Measurements from ENCODE around the gene GALNT9. TPM values are rescaled to one million over a fixed set of nuclear protein-coding genes. Genes with fewer than 3 reads are reported as not detected.

Gene GALNT9
- total and polyA plus RNA-seq, 2 donors (not counting 1 experiment from before 2014, with no cell fraction given): 0.10 to 2.8 TPM

DNA sequence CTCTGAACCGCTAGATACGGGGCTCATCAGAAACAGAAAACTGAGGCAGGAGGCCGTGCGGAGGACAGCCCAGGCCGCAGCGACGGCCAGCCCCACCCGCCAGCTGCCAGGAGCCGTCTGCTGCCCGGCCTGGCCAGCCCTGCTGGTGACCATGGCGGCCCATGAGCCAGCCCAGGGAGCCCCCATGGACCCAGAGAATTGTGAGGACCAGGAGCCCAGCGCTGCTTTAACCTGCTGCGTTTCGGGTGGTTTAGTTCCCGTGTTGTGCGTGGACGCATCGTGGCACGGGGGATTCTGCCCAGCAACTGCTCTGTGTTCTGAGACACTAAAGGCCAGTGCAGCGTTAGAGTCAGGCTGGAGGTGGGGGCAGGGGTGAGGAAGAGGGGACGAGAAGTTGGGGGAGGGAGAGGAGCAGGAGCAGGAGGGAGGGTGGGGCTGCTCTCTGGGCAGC, 140.9 kb downstream of the GALNT9 start:
- Histone ChIP-seq H3K9ac (ENCODE audit: insufficient read depth, low read length) (no peak overlapping the region), H3K36me3 (ENCODE audit: control insufficient read depth, insufficient read depth, low read length) (no peaks in the 10 kb centered on the region), H3K27ac (ENCODE audit: insufficient read depth, low read length) (no peak overlapping the region), H3K4me3 (replicated peaks in 1 of 4; ENCODE audit: control extremely low read depth in 1 of 4, insufficient read depth in 1 of 4, low read depth in 3 of 4, low read length in 4 of 4) (no peak overlapping the region), H3K4me2 (ENCODE audit: extremely low read depth, insufficient read depth, low read length) (no peak overlapping the region), H3K79me2 (ENCODE audit: control insufficient read depth, insufficient read depth, low read length) (no peaks in the 10 kb centered on the region), H3K27me3 (ENCODE audit: control insufficient read depth, insufficient read depth, low read length) (no peaks in the 10 kb centered on the region), H2AFZ (ENCODE audit: low read length) (no peak overlapping the region), H3K9me3 (ENCODE audit: control insufficient read depth, insufficient read depth, low read depth, low read length) (no peaks in the 10 kb centered on the region), H3K4me1 (ENCODE audit: control insufficient read depth, extremely low read depth, insufficient read depth, low read length) (no peaks in the 10 kb centered on the region), H4K20me1 (ENCODE audit: control insufficient read depth, extremely low read depth, insufficient read depth, low read length) (no peaks in the 10 kb centered on the region)
- DNase-seq (ENCODE audit: low read depth in 2 of 2): no peak
- no peak for TF ChIP-seq EZH2 (IDR thresholded peaks at IDR 0.05; ENCODE audit: low read length, missing control alignments)
- TF ChIP-seq, protein P1, sequence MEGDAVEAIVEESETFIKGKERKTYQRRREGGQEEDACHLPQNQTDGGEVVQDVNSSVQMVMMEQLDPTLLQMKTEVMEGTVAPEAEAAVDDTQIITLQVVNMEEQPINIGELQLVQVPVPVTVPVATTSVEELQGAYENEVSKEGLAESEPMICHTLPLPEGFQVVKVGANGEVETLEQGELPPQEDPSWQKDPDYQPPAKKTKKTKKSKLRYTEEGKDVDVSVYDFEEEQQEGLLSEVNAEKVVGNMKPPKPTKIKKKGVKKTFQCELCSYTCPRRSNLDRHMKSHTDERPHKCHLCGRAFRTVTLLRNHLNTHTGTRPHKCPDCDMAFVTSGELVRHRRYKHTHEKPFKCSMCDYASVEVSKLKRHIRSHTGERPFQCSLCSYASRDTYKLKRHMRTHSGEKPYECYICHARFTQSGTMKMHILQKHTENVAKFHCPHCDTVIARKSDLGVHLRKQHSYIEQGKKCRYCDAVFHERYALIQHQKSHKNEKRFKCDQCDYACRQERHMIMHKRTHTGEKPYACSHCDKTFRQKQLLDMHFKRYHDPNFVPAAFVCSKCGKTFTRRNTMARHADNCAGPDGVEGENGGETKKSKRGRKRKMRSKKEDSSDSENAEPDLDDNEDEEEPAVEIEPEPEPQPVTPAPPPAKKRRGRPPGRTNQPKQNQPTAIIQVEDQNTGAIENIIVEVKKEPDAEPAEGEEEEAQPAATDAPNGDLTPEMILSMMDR (conservative IDR thresholded peaks at IDR 0.05 in 1 of 2, IDR thresholded peaks at IDR 0.05 in 1 of 2; ENCODE audit: low read depth in 1 of 2, low read length in 2 of 2): no peak

DNA sequence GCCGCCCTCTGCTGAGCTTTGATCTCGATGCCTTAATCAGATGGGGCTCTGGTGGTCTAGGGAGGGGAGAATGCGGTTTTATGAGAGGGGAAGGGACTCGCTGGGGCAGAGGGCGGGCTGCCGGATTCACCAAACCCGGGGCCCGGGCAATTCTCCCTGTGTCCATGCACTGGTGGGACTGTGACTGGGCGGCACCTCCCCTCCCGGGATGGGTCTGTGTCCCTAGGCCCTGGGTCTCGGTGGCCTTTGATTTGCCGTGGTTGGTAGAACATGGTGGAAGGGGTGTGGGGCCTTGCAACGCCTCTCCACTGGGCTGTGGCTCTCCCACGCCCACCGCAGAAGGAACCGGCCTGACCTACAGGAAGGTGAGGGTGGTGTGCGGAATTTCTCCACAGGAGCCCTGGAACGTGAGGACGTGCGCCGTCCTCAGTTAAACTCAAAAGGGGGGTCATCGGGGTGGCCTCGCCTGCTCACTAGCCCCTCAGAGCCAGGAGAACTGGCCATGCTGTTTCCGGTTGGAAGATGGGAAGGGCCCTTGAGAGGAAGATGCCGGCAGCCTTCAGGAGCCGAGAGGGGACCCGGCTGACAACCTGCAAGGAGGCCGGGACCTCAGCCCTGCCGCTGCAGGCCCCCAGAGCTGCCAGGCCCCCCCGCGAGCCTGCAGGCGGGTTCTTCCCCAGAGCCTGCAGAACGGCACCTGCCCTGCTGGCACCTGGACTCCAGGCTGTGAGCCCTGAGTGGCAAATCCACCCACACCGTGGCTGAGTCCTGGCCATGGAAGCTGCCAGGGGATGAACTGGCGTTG, 141.5 kb downstream of the GALNT9 start:
- no peaks in the 10 kb centered on the region for H3K27me3 ChIP-seq (ENCODE audit: control insufficient read depth, insufficient read depth, low read length)

DNA sequence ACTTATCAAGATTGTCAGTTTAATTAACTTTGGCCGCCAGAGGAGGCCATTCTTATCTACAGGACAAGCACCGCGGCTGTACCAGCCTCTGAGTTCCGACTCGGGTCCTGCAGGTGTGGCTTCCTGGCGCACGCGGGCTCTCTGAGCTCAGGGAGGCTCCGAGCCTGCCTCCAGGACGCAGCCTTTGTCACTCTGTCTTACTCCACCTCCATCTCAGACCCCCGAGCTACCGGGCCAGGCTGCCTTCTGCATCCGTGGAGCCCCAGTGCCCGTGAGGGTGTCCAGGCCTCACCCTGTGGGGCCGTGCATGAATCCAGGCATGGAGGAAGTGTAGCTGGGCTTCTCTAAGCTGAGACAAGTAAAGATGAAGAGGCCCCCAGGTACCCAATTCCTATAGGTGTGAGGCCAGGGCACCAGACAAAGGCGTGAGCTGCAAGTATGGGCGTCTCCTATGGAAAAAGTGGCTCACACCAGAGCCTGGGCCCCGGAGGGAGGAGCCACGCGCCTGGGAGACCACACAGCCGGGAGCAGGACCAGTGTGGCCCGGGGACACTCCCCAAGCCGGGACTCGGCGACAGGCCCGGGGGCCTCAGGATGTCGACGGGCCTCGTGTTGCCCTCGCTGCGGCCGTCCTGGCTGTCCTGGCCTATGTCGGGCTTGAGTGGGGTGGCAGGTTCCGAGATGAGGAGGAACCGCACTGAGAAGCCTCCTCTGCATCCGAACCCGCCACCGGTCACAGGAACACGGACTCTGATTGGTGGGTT, 142.3 kb downstream of the GALNT9 start:
- Histone ChIP-seq H3K4me3 (replicated peaks in 1 of 4; ENCODE audit: control extremely low read depth in 1 of 4, insufficient read depth in 1 of 4, low read depth in 3 of 4, low read length in 4 of 4) (no peak overlapping the region), H3K9me3 (ENCODE audit: control insufficient read depth, insufficient read depth, low read depth, low read length) (no peaks in the 10 kb centered on the region), H3K9ac (ENCODE audit: insufficient read depth, low read length) (no peak overlapping the region), H3K79me2 (ENCODE audit: control insufficient read depth, insufficient read depth, low read length) (no peaks in the 10 kb centered on the region), H3K4me1 (ENCODE audit: control insufficient read depth, extremely low read depth, insufficient read depth, low read length) (no peaks in the 10 kb centered on the region), H3K27me3 (ENCODE audit: control insufficient read depth, insufficient read depth, low read length) (no peaks in the 10 kb centered on the region), H2AFZ (ENCODE audit: low read length) (no peak overlapping the region), H3K4me2 (ENCODE audit: extremely low read depth, insufficient read depth, low read length) (no peak overlapping the region), H3K36me3 (ENCODE audit: control insufficient read depth, insufficient read depth, low read length) (no peaks in the 10 kb centered on the region), H4K20me1 (ENCODE audit: control insufficient read depth, extremely low read depth, insufficient read depth, low read length) (no peaks in the 10 kb centered on the region), H3K27ac (ENCODE audit: insufficient read depth, low read length) (no peak overlapping the region)
- no peak for DNase-seq (ENCODE audit: low read depth in 2 of 2)
- TF ChIP-seq, protein P1 (conservative IDR thresholded peaks at IDR 0.05 in 1 of 2, IDR thresholded peaks at IDR 0.05 in 1 of 2; ENCODE audit: low read depth in 1 of 2, low read length in 2 of 2): no peak
- TF ChIP-seq EZH2 (IDR thresholded peaks at IDR 0.05; ENCODE audit: low read length, missing control alignments): no peak

More for the DNA sequence above, 141.5 kb downstream of the GALNT9 start:
- H3K27ac ChIP-seq (ENCODE audit: insufficient read depth, low read length): no peak overlapping the region
- H3K4me1 ChIP-seq (ENCODE audit: control insufficient read depth, extremely low read depth, insufficient read depth, low read length): no peaks in the 10 kb centered on the region
- TF ChIP-seq, protein P1 (conservative IDR thresholded peaks at IDR 0.05 in 1 of 2, IDR thresholded peaks at IDR 0.05 in 1 of 2; ENCODE audit: low read depth in 1 of 2, low read length in 2 of 2): no peak
- TF ChIP-seq EZH2 (IDR thresholded peaks at IDR 0.05; ENCODE audit: low read length, missing control alignments): no peak
- H3K9ac ChIP-seq (ENCODE audit: insufficient read depth, low read length): no peak overlapping the region
- no peak overlapping the region for H2AFZ ChIP-seq (ENCODE audit: low read length)
- H3K4me3 ChIP-seq (replicated peaks in 1 of 4; ENCODE audit: control extremely low read depth in 1 of 4, insufficient read depth in 1 of 4, low read depth in 3 of 4, low read length in 4 of 4): no peak overlapping the region
- no peak overlapping the region for H3K4me2 ChIP-seq (ENCODE audit: extremely low read depth, insufficient read depth, low read length)
- no peaks in the 10 kb centered on the region for H3K36me3 ChIP-seq (ENCODE audit: control insufficient read depth, insufficient read depth, low read length)
- H3K79me2 ChIP-seq (ENCODE audit: control insufficient read depth, insufficient read depth, low read length): no peaks in the 10 kb centered on the region
- H3K9me3 ChIP-seq (ENCODE audit: control insufficient read depth, insufficient read depth, low read depth, low read length): no peaks in the 10 kb centered on the region
- no peak for DNase-seq (ENCODE audit: low read depth in 2 of 2)
- no peaks in the 10 kb centered on the region for H4K20me1 ChIP-seq (ENCODE audit: control insufficient read depth, extremely low read depth, insufficient read depth, low read length)
